Measurements from ENCODE around the gene GLO1.
A peak's percentile ranks its signal among the peaks of the same experiment; 100 is the strongest.

The GLO1 gene

GRCh38 chr6:38702558-38703397 is at the start of gene GLO1:
GLO1 (minus strand) TSS chr6:38703145; CDS start chr6:38703054, 91 bp downstream.
- DNase-seq (ENCODE audit: low read depth), result peak; percentile 99

- DNase-seq (ENCODE audit: low read depth), result peak; percentile 25
These were observed 48.1 kb upstream of the GLO1 start for GRCh38 chr6:38750968-38751615.

GRCh38 chr6:38749473-38749872 is 46.5 kb upstream of the GLO1 start:
- no peak for DNase-seq (ENCODE audit: low read depth)

- DNase-seq (ENCODE audit: low read depth), result no peak
These were observed 36.6 kb upstream of the GLO1 start for GRCh38 chr6:38739532-38739931.

- no peak for DNase-seq (ENCODE audit: low read depth)
These were observed 35.3 kb upstream of the GLO1 start for GRCh38 chr6:38738261-38738660.

- no peak for DNase-seq (ENCODE audit: low read depth)
These were observed 34.0 kb upstream of the GLO1 start for GRCh38 chr6:38736951-38737350.

- DNase-seq (ENCODE audit: low read depth), result no peak
These were observed 27.4 kb upstream of the GLO1 start for GRCh38 chr6:38730140-38730862.

GRCh38 chr6:38728203-38728602 is 25.3 kb upstream of the GLO1 start:
- DNase-seq (ENCODE audit: low read depth), result no peak

GRCh38 chr6:38725414-38726183 is 22.7 kb upstream of the GLO1 start:
- DNase-seq (ENCODE audit: low read depth), result no peak

GRCh38 chr6:38724343-38724742 is 21.4 kb upstream of the GLO1 start:
- no peak for DNase-seq (ENCODE audit: low read depth)

GRCh38 chr6:38723783-38724182 is 20.8 kb upstream of the GLO1 start:
- no peak for DNase-seq (ENCODE audit: low read depth)

GRCh38 chr6:38722727-38723334 is 19.9 kb upstream of the GLO1 start:
- no peak for DNase-seq (ENCODE audit: low read depth)

GRCh38 chr6:38722038-38722437 is 19.1 kb upstream of the GLO1 start:
- no peak for DNase-seq (ENCODE audit: low read depth)

- DNase-seq (ENCODE audit: low read depth), result peak; percentile 43
These were observed 17.4 kb upstream of the GLO1 start for GRCh38 chr6:38720295-38720694.

- no peak for DNase-seq (ENCODE audit: low read depth)
These were observed 16.4 kb upstream of the GLO1 start for GRCh38 chr6:38719358-38719757.

- DNase-seq (ENCODE audit: low read depth), result no peak
These were observed 13.9 kb upstream of the GLO1 start for GRCh38 chr6:38716825-38717224.

GRCh38 chr6:38715016-38715689 is 12.2 kb upstream of the GLO1 start, which contains the start of gene DNAH8:
DNAH8 (plus strand) TSS chr6:38715311; CDS start chr6:38722810, 7,499 bp downstream.
- no peak for DNase-seq (ENCODE audit: low read depth)

GRCh38 chr6:38714239-38715015 is 11.5 kb upstream of the GLO1 start:
- no peak for DNase-seq (ENCODE audit: low read depth)

- DNase-seq (ENCODE audit: low read depth), result no peak
These were observed 10.9 kb upstream of the GLO1 start for GRCh38 chr6:38713812-38714211.

GRCh38 chr6:38708496-38708895 is 5.6 kb upstream of the GLO1 start:
- peak; percentile 25 for DNase-seq (ENCODE audit: low read depth)

All from iris pigment epithelial cell (primary cell).